Esophagus muscularis mucosa (tissue), 4 donors: Measurements from ENCODE around the gene PDIA6. TPM values are rescaled to one million over a fixed set of nuclear protein-coding genes. Genes with fewer than 3 reads are reported as not detected.

ENCODE experiments used
- DNase-seq: peaks from one replicate; pipeline ENCODE4 v3.0.0-alpha.2; 2017; ENCODE audit errors: extremely low spot score
- H3K27ac ChIP-seq, 4 donors: fragments of 200-600 bp; sonication (generic); replicated peaks in 1 of 4; 1 replicate in 3 of 4; 2 replicates in 1 of 4; pipeline ENCODE4 v1.5.1; 2016 to 2019; ENCODE audit warnings: mild to moderate bottlenecking in 1 of 4
- H3K27me3 ChIP-seq, 4 donors: fragments of 200-600 bp; sonication (generic); one replicate each; pipeline versions ENCODE4 v1.5.1 to v1.6.0; 2016 to 2019
- H3K36me3 ChIP-seq, 4 donors: fragments of 200-600 bp; sonication (generic); one replicate each; pipeline ENCODE4 v1.5.1; 2016 to 2019
- H3K4me1 ChIP-seq, 4 donors: fragments of 200-600 bp; sonication (generic); one replicate each; pipeline ENCODE4 v1.5.1; 2016 to 2019
- H3K4me3 ChIP-seq, 4 donors: fragments of 200-600 bp; sonication (generic); 1 replicate in 2 of 4; 2 replicates in 2 of 4; pipeline ENCODE4 v1.5.1; 2016 to 2019; ENCODE audit warnings: mild to moderate bottlenecking in 4 of 4, moderate library complexity in 1 of 4
- H3K9me3 ChIP-seq, 4 donors: fragments of 200-600 bp; sonication (generic); 1 replicate in 3 of 4; 2 replicates in 1 of 4; pipeline ENCODE4 v1.5.1; 2016 to 2019
- CTCF ChIP-seq, 3 experiments: fragments of 200-600 bp in 2 of 3; fragments of 450-650 bp in 1 of 3; sonication (generic) in 2 of 3; IDR thresholded peaks; one replicate each; pipeline ENCODE4 v1.5.1; 2017 to 2019; ENCODE audit warnings: antibody characterized with exemption in 3 of 3, mild to moderate bottlenecking in 2 of 3, moderate library complexity in 1 of 3
- EP300 ChIP-seq: sonication (generic); formaldehyde crosslinking; IDR thresholded peaks from one replicate; pipeline ENCODE4 v1.6.1; 2017; ENCODE audit warnings: antibody characterized with exemption
- POLR2A ChIP-seq: fragments of 450-650 bp; IDR thresholded peaks from one replicate; pipeline ENCODE4 v1.6.1; 2017; ENCODE audit warnings: antibody characterized with exemption, moderate library complexity, mild to moderate bottlenecking, low read depth
- POLR2AphosphoS5 ChIP-seq, 2 donors: sonication (generic); formaldehyde crosslinking; IDR thresholded peaks; one replicate each; pipeline ENCODE4 v1.6.1; 2017; ENCODE audit warnings: antibody characterized with exemption in 2 of 2
- WGBS: methylation state at CpG from one replicate; pipeline ENCODE4 v1.1.5; 2018; 5-methylcytosine and 5-hydroxymethylcytosine counted together
- intact Hi-C: fragments of 100-400 bp; cut with DNase I; formaldehyde crosslinking; loops from one replicate; pipeline ENCODE4 v1.15.1; 2023
- total RNA-seq, 4 donors: library from RNA; depleted of rRNA; stranded (reverse); fragments of >200 nt; gene quantifications; one replicate each; pipeline versions ENCODE4 v1.1.0 to v1.2.1, GENCODE V29; 2016

Gene PDIA6
- total RNA-seq, 4 donors from 2014 or later = 64.8 to 99.7 (median 85.3) TPM

GRCh38 chr2:10778724-10779115 is 33.9 kb downstream of the PDIA6 start:
- 93% methylated on average over 12 of the region's 12 CpGs for WGBS
- intact Hi-C loops = no loop called here
- Histone ChIP-seq H3K36me3 (peaks cover 32 to 68% (median 57%) of the 10 kb centered on the region in 4 donors), H3K4me1 (peaks cover 0 to 3% (median 0%) of the 10 kb centered on the region in 4 donors), H3K4me3 (no peak overlapping the region), H3K27me3 (no peaks in the 10 kb centered on the region), H3K27ac (no peak overlapping the region), H3K9me3 (no peaks in the 10 kb centered on the region)
- DNase-seq = no peak
- TF ChIP-seq POLR2AphosphoS5 (IDR thresholded peaks at IDR 0.05) (no peak), POLR2A (no peak), EP300 (no peak), CTCF (IDR thresholded peaks at IDR 0.05) (no peak)

- Histone ChIP-seq H3K9me3 (no peaks in the 10 kb centered on the region), H3K4me3 (no peak overlapping the region), H3K4me1 (peaks cover 0 to 3% (median 0%) of the 10 kb centered on the region in 4 donors), H3K36me3 (peaks cover 27 to 61% (median 52%) of the 10 kb centered on the region in 4 donors), H3K27me3 (no peaks in the 10 kb centered on the region), H3K27ac (no peak overlapping the region)
- TF ChIP-seq EP300 = no peak
- no peak for TF ChIP-seq POLR2A
- no peak for TF ChIP-seq POLR2AphosphoS5 (IDR thresholded peaks at IDR 0.05)
- no peak for TF ChIP-seq CTCF (IDR thresholded peaks at IDR 0.05)
- DNase-seq = peak; percentile 90
- WGBS = 90% methylated on average over 22 of the region's 27 CpGs
- intact Hi-C loops = no loop called here
Observed at GRCh38 chr2:10777842-10778723, 34.5 kb downstream of the PDIA6 start.

GRCh38 chr2:10777111-10777841 is 35.3 kb downstream of the PDIA6 start:
- 87% methylated on average over 19 of the region's 26 CpGs for WGBS
- no peak for DNase-seq

GRCh38 chr2:10776231-10776977 is 36.2 kb downstream of the PDIA6 start:
- 88% methylated on average over 16 of the region's 27 CpGs for WGBS
- TF ChIP-seq POLR2A = no peak
- TF ChIP-seq POLR2AphosphoS5 (IDR thresholded peaks at IDR 0.05) = no peak
- no peak for TF ChIP-seq EP300
- TF ChIP-seq CTCF (IDR thresholded peaks at IDR 0.05) = no peak
- intact Hi-C loops = no loop called here

More at GRCh38 chr2:10777111-10777841, 35.3 kb downstream of the PDIA6 start:
- Histone ChIP-seq H3K36me3 (peaks cover 21 to 53% (median 44%) of the 10 kb centered on the region in 4 donors), H3K4me1 (peaks cover 0 to 3% (median 0%) of the 10 kb centered on the region in 4 donors), H3K9me3 (no peaks in the 10 kb centered on the region), H3K27me3 (no peaks in the 10 kb centered on the region), H3K4me3 (no peak overlapping the region), H3K27ac (no peak overlapping the region)
- intact Hi-C loops = no loop called here
- no peak for TF ChIP-seq POLR2A

More at GRCh38 chr2:10776231-10776977, 36.2 kb downstream of the PDIA6 start:
- DNase-seq = no peak
- Histone ChIP-seq H3K9me3 (no peaks in the 10 kb centered on the region), H3K4me1 (peaks cover 0 to 3% (median 0%) of the 10 kb centered on the region in 4 donors), H3K27ac (no peak overlapping the region), H3K36me3 (peaks cover 17 to 45% (median 35%) of the 10 kb centered on the region in 4 donors), H3K27me3 (no peaks in the 10 kb centered on the region), H3K4me3 (no peak overlapping the region)
